PC-9 (cell line): ENCODE results near the gene DFFB. TPM values are rescaled to one million over a fixed set of nuclear protein-coding genes. Genes with fewer than 3 reads are reported as not detected.

ENCODE experiments used
- BruUV-seq: library from RNA; stranded (reverse); fragments of 400-500 nt; replicated peaks from 2 replicates; lab custom pipeline; 2021; lab: Mats Ljungman, UMichigan
- CTCF ChIA-PET: fragments of 300-600 bp; sonication (Branson Sonifier 250); formaldehyde crosslinking; loops from one replicate; lab custom pipeline; 2022; ENCODE audit warnings: antibody characterized with exemption; lab: Charles Lee
- POLR2A ChIA-PET: fragments of 300-600 bp; sonication (Branson Sonifier 250); formaldehyde crosslinking; loops from one replicate; lab custom pipeline; 2022; ENCODE audit warnings: antibody characterized with exemption; ENCODE audit not compliant: unreplicated experiment; lab: Charles Lee
- DNase-seq, 2 experiments: peaks; one replicate each; pipeline versions ENCODE4 v3.0.0 to v3.0.0-alpha.2; 2015 to 2022; ENCODE audit warnings: mixed read lengths in 1 of 2
- H2AFZ ChIP-seq: fragments of 200-600 bp; sonication (generic); 2 replicates; pipeline ENCODE4 v1.8.1; 2017; ENCODE audit warnings: antibody characterized with exemption
- H3F3A ChIP-seq: fragments of 200-600 bp; sonication (generic); 2 replicates; pipeline ENCODE4 v1.8.1; 2017; ENCODE audit warnings: antibody characterized with exemption, mild to moderate bottlenecking, low read depth; ENCODE audit not compliant: insufficient read depth
- H3K27ac ChIP-seq: fragments of 200-600 bp; sonication (generic); 2 replicates; pipeline ENCODE4 v1.6.1; 2016; ENCODE audit warnings: mixed run types
- H3K27me3 ChIP-seq: fragments of 200-600 bp; sonication (generic); 2 replicates; pipeline ENCODE4 v1.6.1; 2016; ENCODE audit warnings: low read depth, mixed run types; ENCODE audit not compliant: insufficient read depth
- H3K36me3 ChIP-seq: fragments of 200-600 bp; sonication (generic); 2 replicates; pipeline ENCODE4 v1.6.1; 2016; ENCODE audit warnings: low read depth, mixed run types
- H3K4me1 ChIP-seq: fragments of 200-600 bp; sonication (generic); replicated peaks from 2 replicates; pipeline ENCODE4 v1.6.1; 2016; ENCODE audit warnings: mixed run types; ENCODE audit not compliant: insufficient read depth
- H3K4me2 ChIP-seq: fragments of 200-600 bp; sonication (generic); 2 replicates; pipeline ENCODE4 v1.6.1; 2017; ENCODE audit warnings: mixed run types
- H3K4me3 ChIP-seq: fragments of 200-600 bp; sonication (generic); 2 replicates; pipeline ENCODE4 v1.6.1; 2016; ENCODE audit warnings: mixed run types
- H3K79me2 ChIP-seq: fragments of 200-600 bp; sonication (generic); 2 replicates; pipeline ENCODE4 v1.6.1; 2017; ENCODE audit warnings: low read depth, mixed run types
- H3K9me2 ChIP-seq: fragments of 200-600 bp; sonication (generic); 2 replicates; pipeline ENCODE4 v1.8.1; 2017; ENCODE audit warnings: mild to moderate bottlenecking; ENCODE audit not compliant: insufficient read depth
- H3K9me3 ChIP-seq: fragments of 200-600 bp; sonication (generic); 2 replicates; pipeline ENCODE4 v1.8.1; 2016; ENCODE audit warnings: low read depth; ENCODE audit not compliant: insufficient read depth
- H4K20me1 ChIP-seq: fragments of 200-600 bp; sonication (generic); 2 replicates; pipeline ENCODE4 v1.8.1; 2017; ENCODE audit not compliant: insufficient read depth
- CTCF ChIP-seq: fragments of 200-600 bp; sonication (generic); conservative IDR thresholded peaks from 2 replicates; pipeline ENCODE4 v1.6.1; 2017; ENCODE audit warnings: mixed run types, antibody characterized with exemption, mild to moderate bottlenecking, moderate library complexity
- EZH2 ChIP-seq: fragments of 200-600 bp; sonication (generic); IDR thresholded peaks from 2 replicates; pipeline ENCODE4 v1.8.0; 2017; ENCODE audit warnings: antibody characterized with exemption, low read depth
- intact Hi-C: fragments of 100-400 bp; cut with micrococcal nuclease; formaldehyde crosslinking; loops from one replicate; pipeline ENCODE4 v1.10.0; 2022; ENCODE audit not compliant: unreplicated experiment
- total RNA-seq: library from RNA; stranded (reverse); gene quantifications from 2 replicates; pipeline ENCODE4 v1.2.3, GENCODE V29; 2021

DFFB gene
- total RNA-seq, 1 experiment from 2014 or later = 4.7 TPM

GRCh38 chr1:3879099-3879498 is 21.8 kb downstream of the DFFB start:
- intact Hi-C loops = no loop called here
- no TSS peak for BruUV-seq
- H3F3A ChIP-seq = no peaks in the 10 kb centered on the region
- H3K79me2 ChIP-seq = no peaks in the 10 kb centered on the region
- TF ChIP-seq EZH2 = no peak
- TF ChIP-seq CTCF = no peak
- H3K9me2 ChIP-seq = no peaks in the 10 kb centered on the region
- H3K4me3 ChIP-seq = no peak overlapping the region
- no peaks in the 10 kb centered on the region for H3K4me1 ChIP-seq
- H4K20me1 ChIP-seq = no peaks in the 10 kb centered on the region
- CTCF ChIA-PET = no interaction called here
- H3K36me3 ChIP-seq = no peaks in the 10 kb centered on the region
- POLR2A ChIA-PET = no interaction called here
- DNase-seq = no peak
- no peak overlapping the region for H3K4me2 ChIP-seq
- no peaks in the 10 kb centered on the region for H3K27me3 ChIP-seq
- H3K27ac ChIP-seq = no peak overlapping the region
- no peak overlapping the region for H2AFZ ChIP-seq
- H3K9me3 ChIP-seq = no peaks in the 10 kb centered on the region

- H3K9me3 ChIP-seq = no peaks in the 10 kb centered on the region
- no peak overlapping the region for H3K27ac ChIP-seq
- no peak for DNase-seq
- no peak overlapping the region for H2AFZ ChIP-seq
- no peak for TF ChIP-seq CTCF
- no peak for TF ChIP-seq EZH2
- no peaks in the 10 kb centered on the region for H3K27me3 ChIP-seq
- no peaks in the 10 kb centered on the region for H3K36me3 ChIP-seq
- no peaks in the 10 kb centered on the region for H3F3A ChIP-seq
- H3K9me2 ChIP-seq = no peaks in the 10 kb centered on the region
- no peaks in the 10 kb centered on the region for H4K20me1 ChIP-seq
- POLR2A ChIA-PET = no interaction called here
- intact Hi-C loops = no loop called here
- H3K4me3 ChIP-seq = no peak overlapping the region
- CTCF ChIA-PET = no interaction called here
- H3K4me1 ChIP-seq = no peaks in the 10 kb centered on the region
- H3K79me2 ChIP-seq = no peaks in the 10 kb centered on the region
- BruUV-seq = no TSS peak
- no peak overlapping the region for H3K4me2 ChIP-seq
Measured at GRCh38 chr1:3879787-3880428, 22.6 kb downstream of the DFFB start.

- BruUV-seq = no TSS peak
- Histone ChIP-seq H3K27ac (no peak overlapping the region), H3K4me3 (no peak overlapping the region), H3K27me3 (no peaks in the 10 kb centered on the region), H3K9me3 (no peaks in the 10 kb centered on the region), H3K79me2 (no peaks in the 10 kb centered on the region), H2AFZ (no peak overlapping the region), H3K4me1 (no peaks in the 10 kb centered on the region), H4K20me1 (no peaks in the 10 kb centered on the region), H3F3A (no peaks in the 10 kb centered on the region), H3K4me2 (no peak overlapping the region), H3K36me3 (no peaks in the 10 kb centered on the region), H3K9me2 (no peaks in the 10 kb centered on the region)
- intact Hi-C loops = no loop called here
- DNase-seq = no peak
- ChIA-PET POLR2A (no interaction called here), CTCF (no interaction called here)
- TF ChIP-seq EZH2 (no peak), CTCF (no peak)
Measured at GRCh38 chr1:3880429-3881192, 23.3 kb downstream of the DFFB start.
